NCI-H1694 (cell line): ENCODE measurements around the gene GALNT18.
"Not testable (repeated sequence)": the region's sequence is repeated elsewhere in the genome, so short reads cannot be mapped to it uniquely, and the experiment has no call there.

Experiments
- DNase-seq: peaks from one replicate; lab custom pipeline; 2025; lab: John Stamatoyannopoulos, UW

GALNT18 gene

DNA sequence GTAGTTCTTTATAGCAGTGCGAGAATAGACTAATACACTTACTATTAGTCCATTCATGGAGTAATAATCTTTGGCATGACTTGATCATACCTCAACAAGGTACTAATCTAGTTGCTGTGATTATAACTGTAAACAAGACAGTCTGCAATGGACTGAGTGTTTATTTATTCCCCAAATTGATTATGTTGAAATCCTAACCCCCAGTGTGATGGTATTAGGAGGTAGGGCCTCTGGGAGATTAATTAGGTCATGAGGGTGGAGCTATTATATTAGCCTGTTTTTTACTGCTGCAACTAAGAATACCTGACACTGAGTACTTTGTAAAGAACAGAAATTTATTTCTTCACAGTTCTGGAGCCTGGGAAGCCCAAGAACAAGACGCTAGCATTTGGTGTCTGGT, 237.8 kb downstream of the GALNT18 start:
- DNase-seq: no peak

DNA sequence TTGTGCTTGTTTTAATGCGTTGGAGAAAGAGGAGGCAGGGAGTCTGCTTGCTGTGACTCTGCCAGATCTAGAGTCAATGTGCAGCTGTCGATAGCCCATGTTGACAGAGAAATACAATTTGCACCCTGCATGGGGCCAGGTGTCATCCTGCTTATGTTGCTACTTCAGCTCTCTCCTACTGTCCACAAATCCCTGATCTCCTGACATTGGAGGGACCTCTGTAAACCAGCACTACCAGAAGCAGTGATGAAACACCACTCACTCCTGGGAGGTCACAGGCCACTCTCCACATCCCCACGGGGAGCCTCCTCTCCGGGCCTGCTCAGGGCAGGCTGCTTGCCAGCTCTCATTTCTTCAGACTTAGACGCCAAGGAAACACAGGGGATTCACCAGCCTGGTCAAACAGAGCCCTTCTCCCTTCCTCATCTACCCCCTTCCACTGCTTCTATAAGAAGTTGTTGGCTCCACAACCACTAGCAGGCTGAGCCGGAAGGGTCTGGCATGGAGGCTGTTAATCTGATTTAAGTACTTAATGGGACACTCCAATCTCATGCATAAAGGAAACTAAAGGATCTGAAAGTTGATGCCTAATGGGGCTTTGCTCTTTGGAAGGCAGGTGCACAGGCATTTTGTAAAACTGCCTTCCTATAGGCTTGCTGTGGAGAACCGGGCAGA, 238.8 kb downstream of the GALNT18 start:
- DNase-seq: no peak

DNA sequence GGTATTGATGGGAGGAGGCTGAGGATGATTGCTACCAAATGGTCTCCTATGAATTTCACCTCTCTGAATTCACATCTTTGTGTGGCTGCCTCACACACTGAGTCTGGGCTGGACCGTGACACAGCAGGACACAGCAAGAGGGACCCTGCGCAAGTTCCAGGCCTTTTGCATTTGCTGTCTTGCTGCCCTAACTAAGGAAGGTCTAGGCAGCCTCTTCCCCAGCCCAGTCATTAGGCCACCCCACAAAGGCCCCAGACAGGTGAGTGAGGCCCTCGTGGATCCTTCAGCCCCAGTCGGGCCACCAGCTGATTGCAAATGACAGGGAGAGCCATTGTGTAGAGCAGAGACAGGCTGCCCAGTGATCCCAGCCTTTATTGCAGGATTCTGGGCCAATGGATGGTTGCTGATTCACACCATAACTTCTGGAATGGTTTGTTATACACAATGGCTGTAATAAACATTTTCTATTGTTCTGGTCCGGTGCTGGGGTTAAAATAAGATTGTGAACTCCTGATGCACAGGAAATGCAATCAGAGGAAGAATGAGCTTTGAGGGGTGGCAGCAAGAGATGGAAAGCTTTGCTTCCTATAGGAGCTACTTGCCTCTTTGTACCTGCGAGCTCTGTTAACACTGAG, 240.2 kb downstream of the GALNT18 start:
- DNase-seq: no peak

DNA sequence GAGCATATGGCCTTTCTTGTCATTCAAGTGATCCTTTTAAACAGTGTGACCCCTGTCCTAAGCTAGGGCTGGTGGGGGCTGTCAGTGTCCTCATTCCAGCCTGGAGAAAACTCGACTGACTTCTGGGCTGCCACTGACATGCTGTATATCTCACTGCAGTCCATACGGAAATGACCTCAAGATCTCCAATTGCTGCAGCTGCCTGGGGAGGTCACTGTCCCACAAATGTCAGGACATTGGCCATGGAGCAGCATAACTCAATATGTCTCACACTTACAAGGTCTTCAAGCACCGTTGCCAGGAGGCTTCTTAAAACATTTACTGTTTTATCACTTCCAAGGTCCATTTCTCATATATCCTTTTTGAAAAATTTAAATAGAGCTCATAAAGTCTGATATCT, 240.9 kb downstream of the GALNT18 start:
- no peak for DNase-seq

DNA sequence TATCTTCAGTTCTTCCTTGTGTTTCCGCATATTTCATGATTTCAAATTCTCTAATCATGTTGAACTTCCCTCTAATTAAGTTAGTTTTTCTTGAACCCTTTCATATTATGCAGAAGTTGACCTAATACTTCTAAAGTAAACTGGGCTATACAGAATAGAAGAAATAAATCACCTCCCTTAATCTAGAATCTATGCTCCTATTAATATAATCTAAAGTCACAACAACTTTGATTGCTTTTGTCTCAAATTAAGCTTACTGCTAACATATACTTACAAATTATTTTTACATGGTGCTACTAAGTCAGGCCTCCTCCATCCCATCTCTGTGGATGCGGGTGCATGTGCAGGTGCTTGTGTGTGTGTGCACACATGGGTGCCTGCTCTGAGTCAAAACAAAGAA, 241.5 kb downstream of the GALNT18 start:
- no peak for DNase-seq

DNA sequence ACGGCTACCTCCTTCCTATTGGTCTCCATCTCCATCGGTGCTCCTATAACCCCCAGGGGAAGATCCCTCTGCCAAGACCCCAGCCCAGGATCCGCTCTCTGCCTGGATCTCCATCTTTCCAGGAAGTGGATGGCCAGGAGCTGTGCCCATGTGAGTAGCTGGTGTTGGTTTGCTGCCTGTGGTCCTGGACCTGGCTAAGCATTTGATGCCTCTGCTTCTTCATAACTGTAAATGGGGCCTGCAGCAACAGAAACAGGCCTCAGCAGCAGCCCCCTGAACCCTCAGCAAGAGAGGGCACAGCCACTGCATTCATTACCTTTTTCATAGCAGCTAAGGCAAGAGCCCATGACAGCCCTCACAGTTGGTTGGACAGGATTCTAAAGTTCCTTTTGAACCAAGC, 242.1 kb downstream of the GALNT18 start:
- no peak for DNase-seq

DNA sequence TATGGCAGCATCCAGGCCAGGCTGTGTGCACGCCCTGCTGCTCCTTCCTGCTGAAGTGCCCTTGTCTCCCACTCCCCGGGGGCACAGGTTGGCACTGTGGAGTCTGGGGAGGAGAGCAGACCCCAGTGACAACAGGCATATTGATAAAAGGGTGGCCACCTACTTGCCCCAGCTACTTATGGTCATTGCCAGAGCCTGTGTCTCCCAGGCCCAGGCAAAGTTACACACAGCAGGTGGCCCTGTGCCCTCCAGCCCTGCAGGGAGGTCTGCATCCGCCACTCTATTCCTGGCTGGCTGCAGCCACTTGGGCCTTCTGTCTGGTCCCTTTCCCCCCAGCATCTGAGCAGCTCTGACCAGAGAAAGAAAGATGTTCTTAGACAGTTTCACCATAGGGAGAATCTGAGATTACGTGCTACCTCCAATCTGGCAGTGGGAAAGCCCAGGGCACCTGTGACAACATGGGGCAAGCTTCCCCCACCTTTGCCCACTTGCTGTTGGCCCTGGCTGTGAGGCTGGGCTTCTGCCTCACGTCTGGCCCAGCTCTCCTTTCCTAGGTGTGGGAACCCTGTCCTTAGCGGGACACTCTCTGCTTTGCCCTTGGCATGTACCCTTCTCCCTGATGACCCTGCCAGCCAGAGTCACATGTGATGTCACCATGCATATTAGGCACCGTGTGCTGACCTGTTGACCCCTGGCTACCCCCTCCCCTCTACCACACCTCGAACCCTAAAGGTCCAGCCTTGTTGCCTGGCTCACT, 243.4 kb downstream of the GALNT18 start:
- DNase-seq: no peak

DNA sequence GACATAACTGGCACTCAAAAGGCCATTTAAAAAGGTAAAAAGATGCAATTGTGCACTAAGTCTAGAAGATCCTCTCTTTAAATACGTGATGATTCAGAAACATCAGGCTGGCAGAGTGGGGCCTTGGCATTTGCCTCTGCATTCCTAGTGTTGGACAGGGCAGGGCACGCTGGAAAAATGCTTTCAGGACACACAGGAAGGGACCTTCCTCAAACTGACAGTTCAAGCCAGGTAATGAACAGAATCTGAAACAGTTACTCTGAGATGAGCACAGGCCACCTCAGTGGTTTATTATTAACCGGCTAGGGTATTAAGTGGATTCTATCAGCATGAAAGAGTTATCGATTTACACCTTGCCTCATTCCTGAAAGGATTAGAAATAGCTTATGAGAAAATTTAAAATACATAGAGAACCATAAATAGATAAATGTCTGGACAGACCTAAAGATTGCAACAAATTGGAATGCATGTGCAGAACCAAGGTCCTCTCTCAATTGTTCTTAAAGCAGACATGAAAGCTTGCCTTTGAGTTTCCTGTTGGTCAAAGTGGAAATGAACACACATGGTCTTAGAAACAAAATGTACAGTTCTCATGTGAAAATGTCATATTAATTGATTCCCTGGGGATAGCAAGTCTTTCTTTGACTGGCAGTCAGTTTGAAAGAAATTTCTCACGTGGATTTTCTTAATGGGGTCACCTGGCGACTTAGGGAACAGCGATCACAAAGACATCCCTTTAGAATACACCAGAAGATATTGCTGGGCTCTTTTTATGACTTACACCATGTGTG, 247.3 kb downstream of the GALNT18 start:
- DNase-seq: no peak

DNA sequence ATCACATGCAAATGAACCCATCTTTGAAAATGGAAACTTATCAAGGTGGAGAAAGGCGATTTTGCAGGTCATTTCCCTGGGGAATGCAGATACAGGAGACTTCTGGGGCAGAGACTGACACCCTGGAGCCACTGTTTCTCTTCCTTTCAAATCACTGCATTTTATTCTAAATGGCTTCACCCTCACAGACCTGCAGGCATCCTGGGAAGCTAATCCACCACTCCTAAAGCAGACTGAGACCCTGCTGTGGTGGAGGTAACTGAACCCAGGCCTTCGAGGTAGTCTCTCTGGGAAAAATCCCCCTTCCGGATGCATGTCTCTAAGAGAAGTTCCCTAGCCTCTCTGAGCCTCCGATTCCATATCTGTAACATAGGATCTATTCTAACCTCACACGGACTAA, 247.9 kb downstream of the GALNT18 start:
- no peak for DNase-seq

DNA sequence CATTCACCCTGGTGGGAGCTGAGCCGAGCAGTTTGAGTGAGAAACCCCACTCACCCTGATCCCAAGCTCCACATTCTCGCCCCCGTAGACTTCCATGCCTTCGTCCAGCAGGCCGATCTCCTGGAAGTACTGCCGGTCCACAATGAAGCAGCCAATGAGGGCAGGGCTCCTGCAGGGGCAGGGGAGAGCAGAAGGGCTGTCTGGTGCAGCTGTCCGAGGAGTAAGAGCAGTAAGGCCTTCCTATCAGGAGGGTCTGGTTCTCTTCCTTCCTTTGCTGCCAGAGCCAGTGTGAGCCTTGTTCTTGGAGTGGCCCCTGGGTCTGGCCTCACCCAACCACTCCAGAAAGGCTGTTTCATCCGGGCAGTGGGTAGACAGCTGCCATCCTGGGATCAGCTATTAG, 249.3 kb downstream of the GALNT18 start:
- no peak for DNase-seq

DNA sequence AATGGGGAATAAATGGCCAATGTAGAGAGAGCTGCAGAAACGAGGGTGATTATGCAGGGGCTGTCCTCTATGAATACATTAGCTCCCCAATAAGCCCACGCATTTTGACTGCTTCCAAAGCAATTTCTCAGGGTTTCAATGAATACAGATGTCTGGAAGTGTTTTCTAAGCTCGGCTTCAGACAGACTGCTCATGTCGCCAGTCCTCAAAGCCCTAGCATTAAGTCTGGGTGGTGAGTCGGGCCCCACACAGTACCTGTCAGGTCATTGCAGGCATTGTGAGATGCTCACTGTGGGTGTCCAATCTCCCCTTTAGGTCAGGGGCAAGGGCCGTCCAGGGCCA, 250.9 kb downstream of the GALNT18 start:
- DNase-seq: no peak

DNA sequence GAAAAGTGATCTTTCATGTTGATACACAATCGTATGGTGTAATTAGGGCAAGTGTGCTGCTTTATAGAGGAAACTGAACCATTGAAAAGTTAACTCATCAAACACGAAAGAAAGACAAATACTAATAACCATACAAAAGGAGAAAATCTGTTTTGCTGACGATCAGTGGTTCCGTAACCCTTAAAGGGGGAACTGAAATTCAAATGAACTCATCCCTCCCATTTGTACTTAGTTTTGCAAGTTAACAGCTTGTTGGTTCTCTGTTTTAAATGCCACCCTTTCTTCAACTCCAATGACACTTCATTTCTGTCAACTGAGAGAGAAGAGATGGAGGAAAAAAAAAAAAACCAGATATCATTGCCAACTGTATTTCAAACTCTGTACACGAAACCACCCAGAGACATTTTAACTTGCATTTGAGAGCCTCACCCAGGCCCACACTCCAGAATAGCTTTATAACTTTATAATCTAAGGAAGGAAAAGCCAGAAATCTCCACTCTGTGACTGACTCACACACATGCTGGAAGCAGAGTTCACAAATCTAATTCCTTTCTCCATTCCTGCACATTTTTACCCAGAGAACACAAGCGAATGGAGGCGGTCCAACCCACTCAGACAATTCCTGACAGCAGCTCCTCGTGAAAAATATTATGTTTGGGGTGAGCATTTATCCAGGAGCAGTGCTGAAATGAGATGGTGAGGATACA, 251.4 kb downstream of the GALNT18 start:
- no peak for DNase-seq

DNA sequence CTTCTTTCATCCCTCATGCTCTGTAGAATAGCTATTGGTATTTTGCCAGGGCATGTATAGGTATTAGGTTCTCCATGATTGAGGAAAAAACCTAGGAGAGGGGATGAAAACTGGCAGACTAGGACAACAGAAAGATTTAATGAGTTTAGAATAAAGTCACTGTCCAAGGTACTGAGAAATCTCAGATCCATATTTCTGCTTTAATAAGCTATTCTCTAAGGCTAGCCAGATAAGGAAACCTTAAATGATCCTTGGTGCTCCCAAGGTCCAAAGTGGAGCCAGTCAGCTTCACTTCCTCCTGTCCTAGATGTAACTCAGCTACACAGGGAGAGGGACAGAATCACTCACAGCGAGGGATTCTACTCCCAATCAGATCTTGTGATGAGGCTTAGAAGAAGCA, 255.0 kb downstream of the GALNT18 start:
- DNase-seq: no peak

DNA sequence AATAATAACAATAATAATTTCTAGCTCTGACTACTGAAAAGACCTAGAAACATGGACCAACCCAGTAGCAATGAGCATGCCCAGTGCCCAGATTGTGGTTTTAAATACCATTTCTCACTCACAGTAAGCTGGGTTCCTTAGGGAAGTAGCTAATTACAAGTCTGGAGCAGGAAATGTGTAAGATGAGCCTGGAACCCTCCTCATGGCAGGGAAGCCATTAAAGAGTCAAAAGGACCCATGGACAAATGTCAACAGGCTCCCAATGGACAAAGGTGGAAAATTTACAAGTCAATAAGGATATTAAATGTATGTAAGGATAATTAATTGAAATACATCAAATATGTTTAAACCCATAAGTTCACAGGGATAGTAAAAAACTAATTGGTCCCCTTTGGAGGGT, 258.1 kb downstream of the GALNT18 start:
- no peak for DNase-seq

DNA sequence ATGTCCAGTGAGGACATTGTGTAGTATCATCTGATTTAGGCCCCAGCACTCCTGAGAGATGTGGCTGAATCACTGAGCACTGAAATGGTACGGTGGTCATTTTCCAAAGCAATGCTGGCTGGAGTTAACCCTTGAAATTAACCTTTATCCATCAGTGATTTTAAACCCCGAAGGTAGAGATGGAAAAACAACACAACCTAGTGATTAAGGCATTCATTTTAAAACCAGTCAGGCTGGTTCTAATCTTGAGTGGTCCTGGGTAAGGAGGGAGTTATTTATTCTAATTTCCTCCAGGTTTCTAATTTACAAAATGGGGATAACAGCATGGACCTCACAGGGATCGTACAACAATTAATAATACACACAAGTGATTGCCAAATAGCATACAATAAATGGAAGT, 262.2 kb downstream of the GALNT18 start:
- DNase-seq: no peak

DNA sequence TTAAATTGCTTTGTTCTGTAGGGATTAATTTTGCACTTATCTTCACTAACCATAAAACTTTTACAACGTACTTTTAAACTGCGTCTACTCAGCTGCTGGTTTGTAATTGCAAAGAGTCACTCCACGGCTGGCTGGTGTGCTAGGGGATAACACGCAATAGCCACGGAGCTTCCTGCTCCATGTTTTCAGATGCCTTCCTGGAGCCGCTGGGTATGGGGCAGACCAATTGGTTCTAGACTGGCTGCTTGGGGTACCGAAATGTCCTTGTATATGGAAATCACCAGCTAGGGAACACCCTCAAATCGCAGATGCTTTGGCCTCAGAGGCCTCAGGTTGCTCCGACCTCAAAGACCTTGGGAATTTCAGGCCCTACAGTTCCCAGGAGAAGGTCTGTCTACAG, 265.0 kb downstream of the GALNT18 start:
- no peak for DNase-seq

DNA sequence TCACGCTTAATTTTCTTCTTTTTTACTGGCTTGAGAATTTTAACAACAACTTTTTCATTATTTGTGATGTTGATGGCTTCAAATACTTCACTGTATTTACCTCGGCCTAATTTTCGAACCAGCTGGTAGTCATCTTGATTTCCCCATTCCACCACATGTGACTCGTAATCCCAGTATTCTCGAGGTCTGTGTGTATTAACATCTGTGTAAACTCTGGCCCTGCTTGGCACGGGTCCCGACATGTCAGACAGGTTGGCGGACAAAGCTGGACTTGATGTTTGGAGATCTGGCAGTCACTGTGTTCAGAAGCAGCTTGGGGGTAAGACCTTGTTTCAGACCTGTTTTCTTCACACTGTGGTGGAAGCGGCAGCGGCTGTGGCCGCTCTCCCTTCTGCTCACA, 268.9 kb downstream of the GALNT18 start, which contains the start of gene CSNK2A3:
TSS of gene CSNK2A3 (minus strand) at position 373 of the 400 bp plus-strand sequence. CDS start at position 242, 131 bp downstream.
- DNase-seq: not testable (repeated sequence)

DNA sequence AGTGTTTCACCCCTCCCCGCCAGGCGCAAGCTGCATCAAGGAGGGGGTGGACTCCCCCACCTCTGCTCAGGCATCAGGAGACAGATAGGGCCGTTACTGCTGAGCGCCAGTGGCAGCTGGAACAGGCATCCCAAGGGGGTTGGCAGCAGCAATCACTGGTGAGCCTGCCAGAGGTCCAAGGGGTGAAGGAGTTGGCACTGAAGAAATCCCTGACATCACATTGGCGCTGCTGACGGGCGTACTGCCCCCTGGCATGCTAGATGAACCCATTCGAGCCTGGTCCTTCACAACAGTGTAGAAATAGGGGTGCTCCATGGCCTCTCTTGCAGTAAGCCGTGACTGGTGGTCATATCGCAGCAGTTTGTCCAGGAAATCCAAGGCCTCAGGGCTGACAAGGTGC, 270.0 kb downstream of the GALNT18 start:
- DNase-seq: not testable (repeated sequence)

DNA sequence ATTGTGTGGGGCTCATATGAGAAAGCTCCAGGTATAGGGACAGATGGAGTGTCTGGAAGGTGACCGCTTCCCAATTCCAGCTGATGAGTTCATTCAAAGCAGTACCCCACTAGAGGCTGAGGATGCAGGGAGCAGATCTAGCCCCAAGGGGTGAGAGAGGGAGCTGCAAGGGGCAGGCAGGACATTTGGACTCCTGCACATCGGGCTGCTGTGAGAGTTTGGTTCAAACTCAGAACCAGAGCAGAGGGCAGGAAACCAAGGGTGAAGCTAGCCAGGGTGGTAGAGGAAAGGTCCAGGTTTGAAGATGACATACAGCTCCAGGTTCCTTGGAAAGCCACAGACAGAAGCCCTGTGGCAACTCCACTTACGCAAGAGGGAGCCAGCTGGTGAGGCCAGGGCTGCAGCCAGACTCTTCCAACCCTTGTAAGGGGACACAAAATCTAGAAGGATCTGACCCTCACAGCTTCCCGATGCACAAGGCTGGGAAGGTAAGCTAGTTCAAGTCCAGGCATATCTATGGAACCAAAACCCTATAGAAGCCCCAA, 270.7 kb downstream of the GALNT18 start:
- DNase-seq: no peak

DNA sequence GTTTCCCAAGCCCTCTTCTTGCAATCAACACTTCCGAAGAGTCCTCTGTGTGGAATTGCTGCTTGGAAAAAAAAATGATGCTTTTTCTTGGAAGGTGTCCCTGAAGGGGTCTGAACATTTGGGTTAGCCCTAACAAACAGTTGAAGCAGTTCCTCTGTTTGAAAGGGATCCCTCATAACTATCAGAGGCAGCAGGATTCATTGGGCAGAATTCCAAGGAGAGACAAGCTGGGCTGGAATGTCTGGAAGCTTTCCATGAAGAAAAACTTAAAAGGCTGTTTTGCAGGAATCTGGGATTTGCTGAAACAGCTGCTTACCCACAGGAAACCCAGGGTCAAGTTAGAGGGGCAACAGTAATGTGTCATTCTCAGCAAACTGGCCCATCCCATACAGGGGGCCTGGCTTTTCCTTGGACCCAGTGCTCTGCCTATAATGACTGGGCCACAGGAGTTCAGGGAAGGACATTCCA, 271.9 kb downstream of the GALNT18 start:
- no peak for DNase-seq

DNA sequence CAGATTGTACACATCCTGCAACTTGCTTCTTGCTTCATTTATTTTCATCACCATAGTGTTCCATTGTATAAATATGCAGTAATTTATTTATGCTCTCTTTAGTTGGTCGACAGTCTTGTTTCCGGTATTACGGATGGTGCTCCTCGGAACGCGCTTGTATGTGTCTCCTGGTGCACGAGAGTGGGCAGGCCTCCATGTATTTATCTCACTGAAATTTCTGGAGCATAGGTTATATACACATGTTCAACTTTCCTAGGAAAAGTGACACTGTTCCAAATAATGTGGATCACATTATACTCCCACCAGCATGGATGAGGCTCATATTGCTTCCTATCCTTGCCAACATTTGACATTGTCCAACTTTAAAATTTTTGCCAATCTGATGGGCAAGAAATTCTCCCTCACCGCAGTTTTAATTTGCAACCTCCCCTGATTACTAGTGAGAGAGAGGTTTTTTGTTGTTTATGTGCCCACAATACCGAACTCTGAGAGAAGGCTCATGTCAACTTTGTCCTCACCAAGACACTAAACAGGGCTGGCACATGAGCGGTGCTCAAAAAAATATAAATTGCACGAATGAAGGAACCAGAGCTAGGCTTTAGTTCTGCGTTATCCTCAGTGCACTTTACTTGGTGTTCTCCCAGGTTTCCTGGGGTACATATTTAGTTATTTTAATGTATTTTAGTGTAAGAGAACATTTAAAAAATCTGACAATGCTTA, 272.5 kb downstream of the GALNT18 start:
- no peak for DNase-seq
